Astrocyte (in vitro differentiated cells and primary cell): Measurements from ENCODE around the gene CLTCL1. TPM values are rescaled to one million over a fixed set of nuclear protein-coding genes. Genes with fewer than 3 reads are reported as not detected.

ENCODE experiments used
- DNase-seq: peaks from one replicate; pipeline ENCODE4 v3.0.0-alpha.2; 2010; ENCODE audit warnings: low read depth
- FAIRE-seq: peaks from 2 replicates; lab custom pipeline; 2011; peaks lifted over from hg19 to GRCh38; lab: Jason Lieb, UNC
- H2AFZ ChIP-seq: 2 replicates; pipeline ENCODE4 v1.6.0; 2012; ENCODE audit warnings: low read depth, low read length, inconsistent platforms
- H3K27ac ChIP-seq: 2 replicates; pipeline ENCODE4 v1.5.1; 2011; ENCODE audit warnings: low read depth, low read length, inconsistent platforms
- H3K27me3 ChIP-seq: 2 replicates; pipeline ENCODE4 v1.6.0; 2011; ENCODE audit warnings: low read length, inconsistent platforms; ENCODE audit not compliant: insufficient read depth
- H3K36me3 ChIP-seq: 2 replicates; pipeline ENCODE4 v1.5.1; 2011; ENCODE audit warnings: low read length, inconsistent platforms; ENCODE audit not compliant: insufficient read depth
- H3K4me1 ChIP-seq: 2 replicates; pipeline ENCODE4 v1.5.1; 2011; ENCODE audit warnings: low read length, inconsistent platforms; ENCODE audit not compliant: insufficient read depth
- H3K4me2 ChIP-seq: 2 replicates; pipeline ENCODE4 v1.6.0; 2012; ENCODE audit warnings: low read length, inconsistent platforms
- H3K4me3 ChIP-seq: 2 replicates; pipeline ENCODE4 v1.5.1; 2011; ENCODE audit warnings: low read depth, mild to moderate bottlenecking, low read length, inconsistent platforms; ENCODE audit not compliant: insufficient read depth
- H3K79me2 ChIP-seq: 2 replicates; pipeline ENCODE4 v1.6.0; 2012; ENCODE audit warnings: mild to moderate bottlenecking, low read length, inconsistent platforms; ENCODE audit not compliant: insufficient read depth
- H3K9ac ChIP-seq: 2 replicates; pipeline ENCODE4 v1.6.0; 2012; ENCODE audit warnings: mild to moderate bottlenecking, low read length, inconsistent platforms
- H3K9me3 ChIP-seq: 2 replicates; pipeline ENCODE4 v1.5.1; 2012; ENCODE audit warnings: low read depth, mild to moderate bottlenecking, low read length, inconsistent platforms; ENCODE audit not compliant: insufficient read depth
- H4K20me1 ChIP-seq: 2 replicates; pipeline ENCODE4 v1.6.0; 2012; ENCODE audit warnings: low read length, inconsistent platforms; ENCODE audit not compliant: insufficient read depth
- H3K27ac Mint-ChIP-seq: one replicate; pipeline ENCODE4 v1.8.0; 2021; ENCODE audit warnings: mild to moderate bottlenecking, mixed read lengths; ENCODE audit not compliant: unreplicated experiment
- H3K27me3 Mint-ChIP-seq: one replicate; pipeline ENCODE4 v1.8.0; 2021; ENCODE audit warnings: low read depth, mixed read lengths; ENCODE audit not compliant: unreplicated experiment
- H3K36me3 Mint-ChIP-seq: one replicate; pipeline ENCODE4 v1.8.0; 2021; ENCODE audit warnings: low read depth, mixed read lengths; ENCODE audit not compliant: unreplicated experiment
- H3K4me1 Mint-ChIP-seq: one replicate; pipeline ENCODE4 v1.8.0; 2021; ENCODE audit warnings: low read depth, mixed read lengths; ENCODE audit not compliant: unreplicated experiment
- H3K4me3 Mint-ChIP-seq: one replicate; pipeline ENCODE4 v1.8.0; 2021; ENCODE audit warnings: mild to moderate bottlenecking, moderate library complexity, mixed read lengths; ENCODE audit not compliant: unreplicated experiment
- H3K9me3 Mint-ChIP-seq: one replicate; pipeline ENCODE4 v1.8.0; 2021; ENCODE audit warnings: mild to moderate bottlenecking, mixed read lengths; ENCODE audit not compliant: unreplicated experiment
- CTCF ChIP-seq: IDR thresholded peaks from 2 replicates; pipeline ENCODE4 v1.5.1; 2011; ENCODE audit warnings: low read depth, mild to moderate bottlenecking, inconsistent platforms, low read length, moderate library complexity; ENCODE audit not compliant: insufficient read depth
- EZH2 ChIP-seq: IDR thresholded peaks from 2 replicates; pipeline ENCODE4 v1.6.1; 2012; ENCODE audit warnings: mild to moderate bottlenecking, low read length, inconsistent platforms; ENCODE audit not compliant: insufficient read depth
- total RNA-seq: library from RNA; stranded (reverse); gene quantifications from 2 replicates; pipeline ENCODE4 v1.2.1, GENCODE V29; 2021

The CLTCL1 gene
- total RNA-seq, 1 donor from 2014 or later: 54.4 TPM

GRCh38 chr22:19177164-19178064 lies 114.1 kb downstream of the CLTCL1 start:
- Mint-ChIP-seq H3K36me3 (peaks cover 11% of the 10 kb centered on the region), H3K4me3 (peak overlapping the region; percentile 81), H3K27me3 (no peaks in the 10 kb centered on the region), H3K27ac (no peak overlapping the region), H3K4me1 (peaks cover 27% of the 10 kb centered on the region), H3K9me3 (no peaks in the 10 kb centered on the region)
- peak overlapping the region; percentile 85 for H3K4me2 ChIP-seq
- H3K9me3 ChIP-seq: no peaks in the 10 kb centered on the region
- peak overlapping the region; percentile 82 for H3K9ac ChIP-seq
- FAIRE-seq (no peak), DNase-seq (no peak)
- no peaks in the 10 kb centered on the region for H3K36me3 ChIP-seq
- H4K20me1 ChIP-seq: peaks cover 51% of the 10 kb centered on the region
- H3K79me2 ChIP-seq: peaks cover 58% of the 10 kb centered on the region
- TF ChIP-seq EZH2: no peak
- no peak for TF ChIP-seq CTCF
- peak overlapping the region; percentile 73 for H2AFZ ChIP-seq
- peak overlapping the region; percentile 71 for H3K4me3 ChIP-seq
- H3K4me1 ChIP-seq: peaks cover 39% of the 10 kb centered on the region
- peak overlapping the region; percentile 19 for H3K27ac ChIP-seq
- no peaks in the 10 kb centered on the region for H3K27me3 ChIP-seq

DNA sequence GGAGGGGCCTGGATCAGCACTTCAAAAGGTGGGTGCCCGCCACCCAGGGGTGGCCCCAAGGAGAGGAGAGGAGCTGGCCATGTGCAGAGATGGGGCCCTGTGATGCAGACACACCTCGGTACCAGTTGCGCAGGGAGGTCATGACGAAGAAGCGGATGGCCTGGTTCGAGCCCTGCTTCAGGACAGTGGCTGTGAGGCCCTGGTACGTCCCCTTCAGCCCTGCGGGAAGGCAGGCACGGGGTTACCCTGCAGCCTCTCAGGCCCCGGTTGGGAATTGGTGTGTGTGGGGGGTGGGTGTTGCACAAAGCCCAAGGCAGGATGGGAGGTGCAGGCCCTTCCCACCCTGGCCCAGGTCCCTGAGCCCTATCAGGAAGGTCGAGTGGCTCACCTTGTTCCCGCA lies 114.8 kb downstream of the CLTCL1 start:
- H3K27me3 Mint-ChIP-seq: no peaks in the 10 kb centered on the region
- Histone ChIP-seq H3K36me3 (no peaks in the 10 kb centered on the region), H3K9ac (peak overlapping the region; percentile 82), H3K27me3 (no peaks in the 10 kb centered on the region), H3K9me3 (no peaks in the 10 kb centered on the region), H3K4me2 (peak overlapping the region; percentile 85), H3K79me2 (peaks cover 65% of the 10 kb centered on the region), H3K4me3 (no peak overlapping the region), H3K4me1 (peaks cover 42% of the 10 kb centered on the region), H2AFZ (no peak overlapping the region), H3K27ac (no peak overlapping the region), H4K20me1 (peaks cover 54% of the 10 kb centered on the region)
- TF ChIP-seq CTCF (no peak), EZH2 (no peak)
- H3K36me3 Mint-ChIP-seq: peaks cover 8% of the 10 kb centered on the region
- peak overlapping the region; percentile 74 for H3K4me3 Mint-ChIP-seq
- DNase-seq (no peak), FAIRE-seq (no peak)
- peaks cover 25% of the 10 kb centered on the region for H3K4me1 Mint-ChIP-seq
- H3K27ac Mint-ChIP-seq: no peak overlapping the region
- H3K9me3 Mint-ChIP-seq: no peaks in the 10 kb centered on the region
